ENCODE data around the gene APBA2. TPM values are rescaled to one million over a fixed set of nuclear protein-coding genes. Genes with fewer than 3 reads are reported as not detected.

APBA2 gene
- polyA plus RNA-seq, 1 donor (not counting 4 experiments of a cell fraction or from before 2014, with no cell fraction given) = 5.5 TPM

DNA sequence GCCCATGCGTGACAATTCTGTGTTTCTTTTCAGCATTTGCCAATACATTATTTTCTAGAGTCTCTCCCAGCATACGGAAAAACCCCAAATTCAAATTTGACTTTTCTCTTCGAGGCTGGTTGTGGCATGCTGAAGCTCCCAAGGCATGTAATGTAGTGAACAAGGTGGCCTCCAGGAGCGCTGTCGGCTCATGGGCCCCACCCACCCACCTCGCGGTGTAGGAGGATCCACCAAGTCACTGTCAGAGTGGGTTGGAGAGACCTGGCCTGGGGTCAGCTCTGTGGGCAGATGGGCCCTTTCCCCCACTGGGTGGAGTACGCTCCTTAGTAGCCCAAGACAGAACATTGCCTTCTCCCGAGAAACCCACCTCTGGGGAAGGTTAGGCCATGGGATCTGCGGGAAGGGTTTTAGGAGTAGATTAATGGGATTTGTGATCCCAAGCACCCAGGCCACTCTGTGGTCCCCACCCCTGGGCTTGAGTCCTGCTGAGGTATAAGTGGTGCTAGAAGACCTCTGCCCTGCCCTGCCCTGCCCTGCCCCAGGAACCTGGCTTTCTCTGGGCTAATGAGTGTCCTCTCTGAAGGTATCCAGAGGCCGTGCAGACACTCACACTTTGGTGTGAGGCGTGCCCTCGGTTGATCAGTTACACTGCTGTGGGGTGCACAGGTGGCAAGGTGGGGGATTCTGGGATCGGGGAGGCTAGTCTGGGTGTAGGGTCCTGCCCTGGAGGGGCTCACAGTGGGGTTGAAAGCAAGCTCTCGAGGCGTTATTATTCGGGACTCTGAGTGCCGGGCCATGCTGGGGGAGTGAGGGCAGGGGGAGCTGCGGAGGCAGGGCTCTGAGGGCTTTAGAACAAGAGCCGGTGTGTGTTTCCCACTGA lies 97.9 kb downstream of the APBA2 start:
- Histone ChIP-seq H2AFZ (ENCODE audit: control insufficient read depth, low read length) (no peak overlapping the region), H3K9me3 (ENCODE audit: control insufficient read depth, low read depth, low read length) (no peaks in the 10 kb centered on the region), H4K20me1 (ENCODE audit: control insufficient read depth, extremely low read depth, insufficient read depth, low read length) (no peaks in the 10 kb centered on the region), H3K27ac (ENCODE audit: control insufficient read depth, insufficient read depth, low read length) (no peak overlapping the region), H3K4me1 (ENCODE audit: control insufficient read depth, extremely low read depth, insufficient read depth, low read length) (no peaks in the 10 kb centered on the region), H3K4me3 (ENCODE audit: control insufficient read depth in 2 of 3, extremely low read depth in 1 of 3, insufficient read depth in 2 of 3, low read depth in 1 of 3, low read length in 3 of 3) (no peak overlapping the region), H3K27me3 (ENCODE audit: control insufficient read depth, extremely low read depth, insufficient read depth, low read length) (no peaks in the 10 kb centered on the region), H3K36me3 (ENCODE audit: control insufficient read depth in 2 of 2, extremely low read depth in 1 of 2, insufficient read depth in 2 of 2, low read length in 2 of 2) (no peaks in the 10 kb centered on the region), H3K79me2 (ENCODE audit: control insufficient read depth, insufficient read depth, low read length) (no peaks in the 10 kb centered on the region), H3K9ac (ENCODE audit: control insufficient read depth, extremely low read depth, insufficient read depth, low read length) (no peak overlapping the region), H3K4me2 (ENCODE audit: control insufficient read depth, extremely low read depth, insufficient read depth, low read depth, low read length) (no peak overlapping the region), H3K9me1 (ENCODE audit: control insufficient read depth, extremely low read depth, insufficient read depth, low read length) (no peaks in the 10 kb centered on the region)
- DNase-seq (ENCODE audit: low read depth, low spot score) (no peak), FAIRE-seq (no peak)
- dilution Hi-C loops (cut with MboI; ENCODE audit: extremely low pct_ligation_motif_present, low sequenced_read_pairs) = no loop called here
- TF ChIP-seq, protein P1, sequence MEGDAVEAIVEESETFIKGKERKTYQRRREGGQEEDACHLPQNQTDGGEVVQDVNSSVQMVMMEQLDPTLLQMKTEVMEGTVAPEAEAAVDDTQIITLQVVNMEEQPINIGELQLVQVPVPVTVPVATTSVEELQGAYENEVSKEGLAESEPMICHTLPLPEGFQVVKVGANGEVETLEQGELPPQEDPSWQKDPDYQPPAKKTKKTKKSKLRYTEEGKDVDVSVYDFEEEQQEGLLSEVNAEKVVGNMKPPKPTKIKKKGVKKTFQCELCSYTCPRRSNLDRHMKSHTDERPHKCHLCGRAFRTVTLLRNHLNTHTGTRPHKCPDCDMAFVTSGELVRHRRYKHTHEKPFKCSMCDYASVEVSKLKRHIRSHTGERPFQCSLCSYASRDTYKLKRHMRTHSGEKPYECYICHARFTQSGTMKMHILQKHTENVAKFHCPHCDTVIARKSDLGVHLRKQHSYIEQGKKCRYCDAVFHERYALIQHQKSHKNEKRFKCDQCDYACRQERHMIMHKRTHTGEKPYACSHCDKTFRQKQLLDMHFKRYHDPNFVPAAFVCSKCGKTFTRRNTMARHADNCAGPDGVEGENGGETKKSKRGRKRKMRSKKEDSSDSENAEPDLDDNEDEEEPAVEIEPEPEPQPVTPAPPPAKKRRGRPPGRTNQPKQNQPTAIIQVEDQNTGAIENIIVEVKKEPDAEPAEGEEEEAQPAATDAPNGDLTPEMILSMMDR (optimal IDR thresholded peaks at IDR 0.05 in 1 of 3, IDR thresholded peaks at IDR 0.05 in 1 of 3, conservative IDR thresholded peaks at IDR 0.05 in 1 of 3; ENCODE audit: extremely low read depth in 1 of 3, insufficient read depth in 2 of 3, low read length in 3 of 3) = no peak
- TF ChIP-seq EZH2 (IDR thresholded peaks at IDR 0.05; ENCODE audit: low read length) = no peak

- no peak overlapping the region for H3K4me2 ChIP-seq (ENCODE audit: control insufficient read depth, extremely low read depth, insufficient read depth, low read depth, low read length)
- no peaks in the 10 kb centered on the region for H3K9me3 ChIP-seq (ENCODE audit: control insufficient read depth, low read depth, low read length)
- no peaks in the 10 kb centered on the region for H4K20me1 ChIP-seq (ENCODE audit: control insufficient read depth, extremely low read depth, insufficient read depth, low read length)
- no peaks in the 10 kb centered on the region for H3K79me2 ChIP-seq (ENCODE audit: control insufficient read depth, insufficient read depth, low read length)
- no peaks in the 10 kb centered on the region for H3K27me3 ChIP-seq (ENCODE audit: control insufficient read depth, extremely low read depth, insufficient read depth, low read length)
- DNase-seq (ENCODE audit: low read depth, low spot score) (no peak), FAIRE-seq (no peak)
- no peak overlapping the region for H2AFZ ChIP-seq (ENCODE audit: control insufficient read depth, low read length)
- H3K27ac ChIP-seq (ENCODE audit: control insufficient read depth, insufficient read depth, low read length) = no peak overlapping the region
- no peak overlapping the region for H3K4me3 ChIP-seq (ENCODE audit: control insufficient read depth in 2 of 3, extremely low read depth in 1 of 3, insufficient read depth in 2 of 3, low read depth in 1 of 3, low read length in 3 of 3)
- H3K4me1 ChIP-seq (ENCODE audit: control insufficient read depth, extremely low read depth, insufficient read depth, low read length) = no peaks in the 10 kb centered on the region
- no peaks in the 10 kb centered on the region for H3K36me3 ChIP-seq (ENCODE audit: control insufficient read depth in 2 of 2, extremely low read depth in 1 of 2, insufficient read depth in 2 of 2, low read length in 2 of 2)
- TF ChIP-seq EZH2 (IDR thresholded peaks at IDR 0.05; ENCODE audit: low read length) = no peak
- TF ChIP-seq, protein P1 (optimal IDR thresholded peaks at IDR 0.05 in 1 of 3, IDR thresholded peaks at IDR 0.05 in 1 of 3, conservative IDR thresholded peaks at IDR 0.05 in 1 of 3; ENCODE audit: extremely low read depth in 1 of 3, insufficient read depth in 2 of 3, low read length in 3 of 3) = no peak
- H3K9me1 ChIP-seq (ENCODE audit: control insufficient read depth, extremely low read depth, insufficient read depth, low read length) = no peaks in the 10 kb centered on the region
- dilution Hi-C loops (cut with MboI; ENCODE audit: extremely low pct_ligation_motif_present, low sequenced_read_pairs) = no loop called here
- H3K9ac ChIP-seq (ENCODE audit: control insufficient read depth, extremely low read depth, insufficient read depth, low read length) = no peak overlapping the region
Measured at GRCh38 chr15:28984421-28985315, 98.9 kb downstream of the APBA2 start.
